SK-N-SH (cell line): ENCODE data around the gene ICE1. TPM values are rescaled to one million over a fixed set of nuclear protein-coding genes. Genes with fewer than 3 reads are reported as not detected.

Experiments used
- CTCF ChIA-PET: fragments of 300-600, 350-600 bp; formaldehyde crosslinking; extraction: SDS; loops from one replicate; lab custom pipeline; 2021; lab: Yijun Ruan, JAX
- POLR2A ChIA-PET: fragments of 350-600 bp; sonication (Branson Sonifier 250); formaldehyde crosslinking; extraction: SDS; loops from one replicate; lab custom pipeline; 2020; ENCODE audit warnings: antibody characterized with exemption, inconsistent platforms; lab: Yijun Ruan, JAX
- DNase-seq: peaks from one replicate; pipeline ENCODE4 v3.0.0; 2012
- H2AFZ ChIP-seq: fragments of 200-600 bp; sonication (generic); 2 replicates; pipeline ENCODE4 v1.8.1; 2016; ENCODE audit warnings: antibody characterized with exemption, mild to moderate bottlenecking, low read depth
- H3F3A ChIP-seq: fragments of 200-600 bp; sonication (generic); replicated peaks from 2 replicates; pipeline ENCODE3; 2016; ENCODE audit warnings: antibody characterized with exemption, mild to moderate bottlenecking; ENCODE audit not compliant: insufficient read depth
- H3K27ac ChIP-seq, 2 experiments: fragments of 200-500 bp in 1 of 2; fragments of 200-600 bp in 1 of 2; sonication (Bioruptor generic) in 1 of 2; sonication (generic), shearing (Covaris generic) in 1 of 2; 2 replicates each; pipeline versions ENCODE4 v1.5.1 to v1.6.1; 2014 to 2016; ENCODE audit warnings: low read depth in 2 of 2, inconsistent platforms in 1 of 2, low read length in 1 of 2, mild to moderate bottlenecking in 1 of 2, mixed read lengths in 1 of 2
- H3K27me3 ChIP-seq: fragments of 200-600 bp; sonication (generic), shearing (Covaris generic); 2 replicates; pipeline ENCODE4 v1.6.1; 2016; ENCODE audit warnings: mixed run types; ENCODE audit not compliant: insufficient read depth
- H3K36me3 ChIP-seq, 2 experiments: fragments of 200-500 bp in 1 of 2; fragments of 200-600 bp in 1 of 2; sonication (Bioruptor generic) in 1 of 2; sonication (generic) in 1 of 2; replicated peaks in 1 of 2; 2 replicates each; pipeline versions ENCODE3 to v1.5.1; 2014 to 2016; ENCODE audit warnings: low read length in 1 of 2, mild to moderate bottlenecking in 1 of 2; ENCODE audit not compliant: insufficient read depth in 2 of 2, control insufficient read depth in 1 of 2
- H3K4me1 ChIP-seq, 2 experiments: fragments of 200-500 bp in 1 of 2; fragments of 200-600 bp in 1 of 2; sonication (Bioruptor generic) in 1 of 2; sonication (generic), shearing (Covaris generic) in 1 of 2; 2 replicates each; pipeline versions ENCODE4 v1.5.1 to v1.6.1; 2014 to 2016; ENCODE audit warnings: low read depth in 1 of 2, low read length in 1 of 2, mixed run types in 1 of 2; ENCODE audit not compliant: insufficient read depth in 2 of 2, control insufficient read depth in 1 of 2
- H3K4me2 ChIP-seq: fragments of 200-600 bp; sonication (generic), shearing (Covaris generic); 2 replicates; pipeline ENCODE4 v1.6.1; 2017; ENCODE audit warnings: mixed run types
- H3K4me3 ChIP-seq, 2 experiments: fragments of 200-500 bp in 1 of 2; fragments of 200-600 bp in 1 of 2; sonication (Bioruptor generic) in 1 of 2; sonication (generic), shearing (Covaris generic) in 1 of 2; 2 replicates each; pipeline versions ENCODE4 v1.5.1 to v1.8.1; 2014 to 2016; ENCODE audit warnings: low read depth in 2 of 2, inconsistent platforms in 1 of 2, low read length in 1 of 2, mild to moderate bottlenecking in 1 of 2, mixed read lengths in 1 of 2, moderate library complexity in 1 of 2
- H3K79me2 ChIP-seq: fragments of 200-600 bp; sonication (generic); 2 replicates; pipeline ENCODE4 v1.8.1; 2017; ENCODE audit warnings: mild to moderate bottlenecking; ENCODE audit not compliant: insufficient read depth
- H3K9ac ChIP-seq: fragments of 200-600 bp; sonication (generic); 2 replicates; pipeline ENCODE4 v1.6.1; 2017; ENCODE audit warnings: mixed run types
- H3K9me2 ChIP-seq: fragments of 200-600 bp; sonication (generic); 2 replicates; pipeline ENCODE4 v1.6.1; 2017; ENCODE audit warnings: mixed run types
- H3K9me3 ChIP-seq: fragments of 200-600 bp; sonication (generic); 2 replicates; pipeline ENCODE4 v1.6.1; 2017; ENCODE audit warnings: mixed run types, mild to moderate bottlenecking, moderate library complexity
- H4K20me1 ChIP-seq: fragments of 200-600 bp; sonication (generic); 2 replicates; pipeline ENCODE4 v1.6.1; 2017; ENCODE audit warnings: mild to moderate bottlenecking, mixed run types; ENCODE audit not compliant: insufficient read depth
- ELF1 ChIP-seq: IDR thresholded peaks from 2 replicates; pipeline ENCODE4 v1.4.0; 2012
- FOSL2 ChIP-seq: IDR thresholded peaks from 2 replicates; pipeline ENCODE4 v1.4.0; 2012; ENCODE audit warnings: low read depth, mild to moderate bottlenecking, moderate library complexity, borderline replicate concordance
- GABPA ChIP-seq: IDR thresholded peaks from 2 replicates; pipeline ENCODE4 v1.4.0; 2012; ENCODE audit warnings: low read depth, mild to moderate bottlenecking
- GATA2 ChIP-seq: sonication (generic); formaldehyde crosslinking; IDR thresholded peaks from 2 replicates; pipeline ENCODE4 v1.5.0; 2020; ENCODE audit warnings: mild to moderate bottlenecking, missing genetic modification reagents
- MEF2A ChIP-seq: IDR thresholded peaks from 2 replicates; pipeline ENCODE4 v1.4.0; 2012; ENCODE audit warnings: low read depth, borderline replicate concordance
- POLR2AphosphoS5 ChIP-seq: IDR thresholded peaks from 2 replicates; pipeline ENCODE4 v1.6.1; 2012; ENCODE audit warnings: low read depth, low read length
- RCOR1 ChIP-seq: fragments of 150-350 bp; IDR thresholded peaks from 2 replicates; pipeline ENCODE4 v1.6.1; 2017; ENCODE audit warnings: antibody characterized with exemption, low read length
- SIN3A ChIP-seq: IDR thresholded peaks from 2 replicates; pipeline ENCODE4 v1.6.1; 2012; ENCODE audit warnings: low read depth, mild to moderate bottlenecking, low read length, moderate library complexity, borderline replicate concordance
- SMC3 ChIP-seq: IDR thresholded peaks from 2 replicates; pipeline ENCODE4 v1.6.1; 2012; ENCODE audit warnings: low read depth, low read length, improper control_type of control experiment
- TAF1 ChIP-seq: IDR thresholded peaks from 2 replicates; pipeline ENCODE4 v1.6.1; 2012; ENCODE audit warnings: low read depth, mild to moderate bottlenecking, low read length, moderate library complexity, borderline replicate concordance
- YY1 ChIP-seq: IDR thresholded peaks from 2 replicates; pipeline ENCODE4 v1.4.0; 2012; ENCODE audit warnings: low read depth, mild to moderate bottlenecking
- WGBS: methylation state at CpG from one replicate; pipeline ENCODE4 v1.1.6; 2017; ENCODE audit warnings: low lambda C conversion rate; 5-methylcytosine and 5-hydroxymethylcytosine counted together
- polyA plus RNA-seq, 3 experiments: library from polyadenylated mRNA; depleted of rRNA; stranded (reverse); fragments of >200 nt; gene quantifications; 2 replicates each; pipeline ENCODE4 v1.2.3, GENCODE V29; 2012
- TF ChIP-seq, protein P1 (sequence below): fragments of 150-350 bp; IDR thresholded peaks from 2 replicates; pipeline ENCODE4 v1.6.1; 2016; ENCODE audit warnings: mild to moderate bottlenecking, low read depth, low read length
- TF ChIP-seq, protein P2 (sequence below): IDR thresholded peaks from 2 replicates; pipeline ENCODE4 v1.4.0; 2012; ENCODE audit warnings: low read depth, borderline replicate concordance
- TF ChIP-seq, protein P3 (sequence below): IDR thresholded peaks from 2 replicates; pipeline ENCODE4 v1.4.0; 2012; ENCODE audit warnings: low read depth, borderline replicate concordance
- TF ChIP-seq, protein P4 (sequence below): fragments of 200-600 bp; sonication (generic); IDR thresholded peaks from 2 replicates; pipeline ENCODE4 v1.6.1; 2017; ENCODE audit warnings: antibody characterized with exemption, mild to moderate bottlenecking, moderate library complexity

Gene ICE1
- polyA plus RNA-seq, 1 of the 3 experiments (the other 2 are of a cell fraction) = 9.4 TPM

DNA sequence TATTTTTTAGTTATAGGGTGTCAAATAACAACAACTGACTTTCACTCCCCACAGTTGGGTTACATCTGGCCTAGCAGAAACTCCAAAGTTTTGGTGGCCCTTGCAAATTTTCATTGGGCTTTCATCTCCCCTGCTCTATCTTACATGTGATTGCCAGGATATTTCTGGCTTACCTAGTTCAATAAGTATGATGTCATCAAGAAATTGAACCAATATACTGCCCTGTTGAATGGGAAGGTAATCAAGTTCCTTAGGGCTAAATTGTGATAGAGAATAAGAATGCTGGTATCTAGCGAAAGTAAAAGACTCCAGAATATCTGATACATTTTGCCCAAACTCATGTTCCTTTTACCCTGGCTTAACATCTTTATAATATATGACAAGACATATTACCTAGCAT lies 17.0 kb upstream of the ICE1 start:
- Histone ChIP-seq H3K9me3 (no peaks in the 10 kb centered on the region), H3K36me3 (no peaks in the 10 kb centered on the region), H3K27ac (no peak overlapping the region), H3K4me1 (no peaks in the 10 kb centered on the region; a peak in 1 of 4 replicates), H4K20me1 (no peaks in the 10 kb centered on the region), H3K9me2 (no peaks in the 10 kb centered on the region), H3K27me3 (no peaks in the 10 kb centered on the region), H3K4me2 (no peak overlapping the region), H2AFZ (no peak overlapping the region), H3F3A (no peaks in the 10 kb centered on the region), H3K4me3 (no peak overlapping the region), H3K9ac (no peak overlapping the region), H3K79me2 (no peaks in the 10 kb centered on the region)
- TF ChIP-seq, protein P1, sequence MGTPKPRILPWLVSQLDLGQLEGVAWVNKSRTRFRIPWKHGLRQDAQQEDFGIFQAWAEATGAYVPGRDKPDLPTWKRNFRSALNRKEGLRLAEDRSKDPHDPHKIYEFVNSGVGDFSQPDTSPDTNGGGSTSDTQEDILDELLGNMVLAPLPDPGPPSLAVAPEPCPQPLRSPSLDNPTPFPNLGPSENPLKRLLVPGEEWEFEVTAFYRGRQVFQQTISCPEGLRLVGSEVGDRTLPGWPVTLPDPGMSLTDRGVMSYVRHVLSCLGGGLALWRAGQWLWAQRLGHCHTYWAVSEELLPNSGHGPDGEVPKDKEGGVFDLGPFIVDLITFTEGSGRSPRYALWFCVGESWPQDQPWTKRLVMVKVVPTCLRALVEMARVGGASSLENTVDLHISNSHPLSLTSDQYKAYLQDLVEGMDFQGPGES = no peak
- TF ChIP-seq ELF1 = no peak
- no peak for TF ChIP-seq RCOR1
- POLR2A ChIA-PET = no interaction called here
- 96% methylated on average over 1 of the region's 1 CpG for WGBS
- CTCF ChIA-PET = interaction anchor here (1.1 to 1.7 kb wide), 3 partner anchors 8 to 537 kb away, joined by 3 to 5 read pairs (median 5); no protein-coding TSS in a partner anchor
- DNase-seq = no peak

DNA sequence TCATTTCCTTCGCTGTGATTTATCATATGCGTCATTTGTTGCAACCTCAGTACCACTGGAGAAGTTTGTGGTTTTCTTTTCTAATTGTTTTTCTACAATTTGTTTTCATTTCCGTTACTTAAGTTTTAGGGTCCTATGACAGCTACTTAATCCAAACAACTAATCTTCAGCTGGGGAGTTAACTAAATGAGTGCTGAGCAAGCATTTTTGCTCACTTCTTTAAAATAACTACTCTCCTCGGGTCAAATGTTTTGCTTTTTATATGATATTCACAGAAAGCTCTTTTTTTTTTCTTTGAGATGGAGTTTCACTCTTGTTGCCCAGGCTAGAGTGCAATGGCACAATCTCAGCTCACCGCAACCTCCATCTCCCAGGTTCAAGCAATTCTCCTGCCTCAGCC lies 14.6 kb upstream of the ICE1 start:
- Histone ChIP-seq H3K4me1 (no peaks in the 10 kb centered on the region; a peak in 1 of 4 replicates), H3K9me2 (no peaks in the 10 kb centered on the region), H2AFZ (no peak overlapping the region), H3K36me3 (no peaks in the 10 kb centered on the region), H4K20me1 (no peaks in the 10 kb centered on the region), H3K4me3 (no peak overlapping the region), H3K79me2 (no peaks in the 10 kb centered on the region), H3F3A (no peaks in the 10 kb centered on the region), H3K27ac (no peak overlapping the region), H3K9me3 (no peaks in the 10 kb centered on the region), H3K9ac (no peak overlapping the region), H3K27me3 (no peaks in the 10 kb centered on the region), H3K4me2 (no peak overlapping the region)
- TF ChIP-seq GATA2 (CRISPR knock-in tag) (no peak), SIN3A (no peak), GABPA (no peak), YY1 (no peak), SMC3 (no peak), POLR2AphosphoS5 (no peak), TAF1 (no peak), FOSL2 (no peak), MEF2A (no peak)
- TF ChIP-seq, protein P2, sequence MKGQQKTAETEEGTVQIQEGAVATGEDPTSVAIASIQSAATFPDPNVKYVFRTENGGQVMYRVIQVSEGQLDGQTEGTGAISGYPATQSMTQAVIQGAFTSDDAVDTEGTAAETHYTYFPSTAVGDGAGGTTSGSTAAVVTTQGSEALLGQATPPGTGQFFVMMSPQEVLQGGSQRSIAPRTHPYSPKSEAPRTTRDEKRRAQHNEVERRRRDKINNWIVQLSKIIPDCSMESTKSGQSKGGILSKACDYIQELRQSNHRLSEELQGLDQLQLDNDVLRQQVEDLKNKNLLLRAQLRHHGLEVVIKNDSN = no peak
- TF ChIP-seq, protein P3, sequence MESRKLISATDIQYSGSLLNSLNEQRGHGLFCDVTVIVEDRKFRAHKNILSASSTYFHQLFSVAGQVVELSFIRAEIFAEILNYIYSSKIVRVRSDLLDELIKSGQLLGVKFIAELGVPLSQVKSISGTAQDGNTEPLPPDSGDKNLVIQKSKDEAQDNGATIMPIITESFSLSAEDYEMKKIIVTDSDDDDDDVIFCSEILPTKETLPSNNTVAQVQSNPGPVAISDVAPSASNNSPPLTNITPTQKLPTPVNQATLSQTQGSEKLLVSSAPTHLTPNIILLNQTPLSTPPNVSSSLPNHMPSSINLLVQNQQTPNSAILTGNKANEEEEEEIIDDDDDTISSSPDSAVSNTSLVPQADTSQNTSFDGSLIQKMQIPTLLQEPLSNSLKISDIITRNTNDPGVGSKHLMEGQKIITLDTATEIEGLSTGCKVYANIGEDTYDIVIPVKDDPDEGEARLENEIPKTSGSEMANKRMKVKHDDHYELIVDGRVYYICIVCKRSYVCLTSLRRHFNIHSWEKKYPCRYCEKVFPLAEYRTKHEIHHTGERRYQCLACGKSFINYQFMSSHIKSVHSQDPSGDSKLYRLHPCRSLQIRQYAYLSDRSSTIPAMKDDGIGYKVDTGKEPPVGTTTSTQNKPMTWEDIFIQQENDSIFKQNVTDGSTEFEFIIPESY = no peak
- TF ChIP-seq, protein P1 = no peak
- TF ChIP-seq, protein P4, sequence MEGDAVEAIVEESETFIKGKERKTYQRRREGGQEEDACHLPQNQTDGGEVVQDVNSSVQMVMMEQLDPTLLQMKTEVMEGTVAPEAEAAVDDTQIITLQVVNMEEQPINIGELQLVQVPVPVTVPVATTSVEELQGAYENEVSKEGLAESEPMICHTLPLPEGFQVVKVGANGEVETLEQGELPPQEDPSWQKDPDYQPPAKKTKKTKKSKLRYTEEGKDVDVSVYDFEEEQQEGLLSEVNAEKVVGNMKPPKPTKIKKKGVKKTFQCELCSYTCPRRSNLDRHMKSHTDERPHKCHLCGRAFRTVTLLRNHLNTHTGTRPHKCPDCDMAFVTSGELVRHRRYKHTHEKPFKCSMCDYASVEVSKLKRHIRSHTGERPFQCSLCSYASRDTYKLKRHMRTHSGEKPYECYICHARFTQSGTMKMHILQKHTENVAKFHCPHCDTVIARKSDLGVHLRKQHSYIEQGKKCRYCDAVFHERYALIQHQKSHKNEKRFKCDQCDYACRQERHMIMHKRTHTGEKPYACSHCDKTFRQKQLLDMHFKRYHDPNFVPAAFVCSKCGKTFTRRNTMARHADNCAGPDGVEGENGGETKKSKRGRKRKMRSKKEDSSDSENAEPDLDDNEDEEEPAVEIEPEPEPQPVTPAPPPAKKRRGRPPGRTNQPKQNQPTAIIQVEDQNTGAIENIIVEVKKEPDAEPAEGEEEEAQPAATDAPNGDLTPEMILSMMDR = no peak
- POLR2A ChIA-PET = interaction anchor here (1.5 kb wide), 1 partner anchor 15 kb away, joined by 3 read pairs; the partner anchor contains the start of gene ICE1
- WGBS = 77% methylated on average over 5 of the region's 5 CpGs
- DNase-seq = no peak
- CTCF ChIA-PET = interaction anchor here (1.8 to 1.9 kb wide), 2 partner anchors 10 to 13 kb away, joined by 5 to 10 read pairs; no protein-coding TSS in a partner anchor
